Endothelial cell of umbilical vein (primary cell): ENCODE measurements around the gene ATXN7L1. TPM values are rescaled to one million over a fixed set of nuclear protein-coding genes. Genes with fewer than 3 reads are reported as not detected.

Experiments
- BruUV-seq: library from RNA; stranded (reverse); fragments of 400-500 nt; replicated peaks from 2 replicates; lab custom pipeline; 2021; lab: Mats Ljungman, UMichigan
- CTCF ChIA-PET: fragments of 300-600, 350-600 bp; sonication (Branson Sonifier 250); formaldehyde crosslinking; loops from one replicate; lab custom pipeline; 2021; ENCODE audit warnings: antibody characterized with exemption, inconsistent platforms; lab: Charles Lee
- POLR2A ChIA-PET: fragments of 300-600, 350-600 bp; sonication (Branson Sonifier 250); formaldehyde crosslinking; loops from one replicate; lab custom pipeline; 2021; ENCODE audit warnings: antibody characterized with exemption, inconsistent platforms; lab: Charles Lee
- DNase-seq: peaks from one replicate; pipeline ENCODE4 v3.0.0-alpha.2; 2011; ENCODE audit warnings: low read depth, low spot score
- FAIRE-seq: peaks from 2 replicates; lab custom pipeline; 2011; peaks lifted over from hg19 to GRCh38; lab: Jason Lieb, UNC
- H2AFZ ChIP-seq: 2 replicates; pipeline ENCODE4 v1.6.0; 2012; ENCODE audit warnings: low read depth, low read length, control low read depth, inconsistent platforms
- H3K27ac ChIP-seq: 2 replicates; pipeline ENCODE4 v1.5.1; 2011; ENCODE audit warnings: low read depth, mild to moderate bottlenecking, control low read depth, low read length, moderate library complexity; ENCODE audit not compliant: insufficient read depth
- H3K27me3 ChIP-seq, 2 experiments: 2 replicates each; pipeline versions ENCODE4 v1.6.0 to v1.6.1; 2011; ENCODE audit warnings: low read length in 2 of 2, mixed read lengths in 1 of 2; ENCODE audit not compliant: control insufficient read depth in 2 of 2, insufficient read depth in 2 of 2
- H3K36me3 ChIP-seq, 2 experiments: 2 replicates in 1 of 2; 3 replicates in 1 of 2; pipeline ENCODE4 v1.5.1; 2011; ENCODE audit warnings: low read length in 2 of 2, mild to moderate bottlenecking in 1 of 2, moderate library complexity in 1 of 2; ENCODE audit not compliant: control insufficient read depth in 2 of 2, insufficient read depth in 2 of 2; ENCODE audit errors: extremely low read depth in 1 of 2
- H3K4me1 ChIP-seq: 3 replicates; pipeline ENCODE4 v1.5.1; 2011; ENCODE audit warnings: mild to moderate bottlenecking, low read length; ENCODE audit not compliant: control insufficient read depth, insufficient read depth; ENCODE audit errors: extremely low read depth
- H3K4me2 ChIP-seq: 2 replicates; pipeline ENCODE4 v1.6.1; 2011; ENCODE audit warnings: low read length, control low read depth, mixed read lengths; ENCODE audit not compliant: insufficient read depth
- H3K4me3 ChIP-seq, 3 experiments: fragments of 200-600 bp in 1 of 3; sonication (generic), shearing (Covaris generic) in 1 of 3; replicated peaks in 1 of 3; 2 replicates each; pipeline ENCODE4 v1.5.1; 2011 to 2016; ENCODE audit warnings: control low read depth in 3 of 3, low read length in 3 of 3, mild to moderate bottlenecking in 2 of 3, inconsistent platforms in 1 of 3, low read depth in 1 of 3, moderate library complexity in 1 of 3; ENCODE audit not compliant: insufficient read depth in 1 of 3
- H3K79me2 ChIP-seq: 2 replicates; pipeline ENCODE4 v1.6.0; 2012; ENCODE audit warnings: low read length, inconsistent platforms; ENCODE audit not compliant: control insufficient read depth, insufficient read depth
- H3K9ac ChIP-seq: replicated peaks from 2 replicates; pipeline ENCODE3; 2011; ENCODE audit warnings: low read length, control low read depth; ENCODE audit not compliant: insufficient read depth; ENCODE audit errors: extremely low read depth
- H3K9me1 ChIP-seq: replicated peaks from 3 replicates; pipeline ENCODE4 v1.6.0; 2011; ENCODE audit warnings: mild to moderate bottlenecking, low read length; ENCODE audit not compliant: control insufficient read depth, insufficient read depth; ENCODE audit errors: extremely low read depth
- H3K9me3 ChIP-seq: replicated peaks from 2 replicates; pipeline ENCODE4 v1.5.1; 2012; ENCODE audit warnings: low read length, inconsistent platforms; ENCODE audit not compliant: control insufficient read depth, insufficient read depth
- H4K20me1 ChIP-seq: replicated peaks from 2 replicates; pipeline ENCODE3; 2011; ENCODE audit warnings: mild to moderate bottlenecking, low read length; ENCODE audit not compliant: control insufficient read depth, insufficient read depth; ENCODE audit errors: extremely low read depth
- CTCF ChIP-seq, 2 donors: IDR thresholded peaks; 1 replicate in 1 of 2; 2 replicates in 1 of 2; pipeline ENCODE4 v1.5.1; 2011; ENCODE audit warnings: low read length in 2 of 2, mild to moderate bottlenecking in 2 of 2, moderate library complexity in 2 of 2, control low read depth in 1 of 2, inconsistent platforms in 1 of 2, low read depth in 1 of 2; ENCODE audit not compliant: insufficient read depth in 1 of 2; ENCODE audit errors: extremely low read depth in 1 of 2
- EZH2 ChIP-seq: IDR thresholded peaks from 2 replicates; pipeline ENCODE4 v1.6.1; 2012; ENCODE audit warnings: borderline replicate concordance, low read depth, mild to moderate bottlenecking, moderate library complexity, low read length, inconsistent platforms; ENCODE audit not compliant: severe bottlenecking
- FOS ChIP-seq: IDR thresholded peaks from 2 replicates; pipeline ENCODE4 v1.6.1; 2011; ENCODE audit warnings: mild to moderate bottlenecking, low read length, moderate library complexity, borderline replicate concordance; ENCODE audit not compliant: insufficient read depth
- GATA2 ChIP-seq: IDR thresholded peaks from 2 replicates; pipeline ENCODE4 v1.7.0; 2011; ENCODE audit warnings: low read depth, mild to moderate bottlenecking, moderate library complexity, mixed read lengths, low read length; ENCODE audit not compliant: insufficient read length, insufficient read depth
- JUN ChIP-seq: IDR thresholded peaks from 2 replicates; pipeline ENCODE4 v1.6.1; 2011; ENCODE audit warnings: borderline replicate concordance, low read depth; ENCODE audit not compliant: insufficient read length, insufficient read depth
- MYC ChIP-seq: IDR thresholded peaks from one replicate; pipeline ENCODE4 v1.6.1; 2011; ENCODE audit warnings: mild to moderate bottlenecking, low read depth, low read length
- POLR2A ChIP-seq: IDR thresholded peaks from 2 replicates; pipeline ENCODE4 v1.6.1; 2012; ENCODE audit warnings: low read depth, mild to moderate bottlenecking, control low read depth, low read length
- POLR2AphosphoS5 ChIP-seq: IDR thresholded peaks from 2 replicates; pipeline ENCODE4 v1.6.1; 2012; ENCODE audit warnings: low read depth, mild to moderate bottlenecking, control low read depth, low read length, moderate library complexity; ENCODE audit not compliant: insufficient read depth
- dilution Hi-C: fragments of 300-500 bp; cut with MboI; formaldehyde crosslinking; loops from one replicate; pipeline ENCODE4 v1.15.0; 2019; ENCODE audit warnings: low sequenced_read_pairs; ENCODE audit not compliant: extremely low pct_ligation_motif_present
- intact Hi-C: fragments of 100-400 bp; cut with micrococcal nuclease; formaldehyde crosslinking; loops from one replicate; pipeline ENCODE4 v1.10.0; 2022
- polyA plus RNA-seq, 4 experiments: library from polyadenylated mRNA; depleted of rRNA in 3 of 4; stranded (reverse) in 3 of 4; unstranded in 1 of 4; fragments of >200 nt; gene quantifications; 2 replicates each; pipeline versions ENCODE4 v1.2.1 to v1.2.3, GENCODE V29; 2011 to 2012; ENCODE audit warnings: missing spikeins in 1 of 4
- total RNA-seq: library from RNA; stranded (reverse); gene quantifications from 2 replicates; pipeline ENCODE4 v1.2.3, GENCODE V29; 2021
- TF ChIP-seq, protein P1 (sequence below): IDR thresholded peaks from 2 replicates; pipeline ENCODE4 v1.6.1; 2011; ENCODE audit not compliant: insufficient read depth, insufficient read length

ATXN7L1 gene
- total and polyA plus RNA-seq, 2 donors (not counting 3 experiments of a cell fraction or from before 2014, with no cell fraction given) = 4.6 to 15.6 TPM

DNA sequence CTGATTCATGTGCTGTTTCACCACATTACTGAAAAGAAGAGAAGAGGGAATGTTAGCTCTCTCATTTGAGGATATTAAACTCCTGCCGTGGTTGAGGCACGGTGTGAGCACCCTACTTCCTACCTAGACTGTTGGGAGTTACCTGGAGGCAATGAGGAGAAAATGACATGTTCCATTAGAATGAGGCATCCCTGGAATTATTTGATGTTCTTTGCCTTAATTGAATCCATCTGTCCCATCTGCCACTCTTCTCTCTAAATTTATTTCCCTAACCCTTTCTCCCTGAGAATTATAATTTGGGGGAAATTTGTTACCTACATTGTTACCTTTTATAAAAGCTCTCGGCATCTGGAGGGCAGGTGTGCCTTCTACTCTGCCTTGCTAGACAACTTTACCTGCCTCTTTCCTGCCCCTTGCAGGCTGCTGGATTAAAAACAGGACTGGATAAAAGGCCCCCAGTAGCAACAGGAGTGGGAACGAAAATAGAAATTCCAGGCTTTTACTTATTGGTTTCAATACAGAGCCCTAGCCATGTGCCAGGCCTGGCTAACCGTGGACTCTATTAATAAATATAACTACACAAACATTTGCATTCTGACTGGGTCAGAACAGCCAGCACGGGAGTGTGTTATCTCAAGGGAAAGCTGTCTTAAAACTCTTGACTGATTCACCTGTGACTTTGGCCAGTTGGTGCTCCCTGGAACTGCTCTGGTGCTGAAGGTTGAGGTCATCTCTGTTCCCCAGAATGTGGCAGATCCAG, 4.4 kb upstream of the ATXN7L1 start:
- Histone ChIP-seq H3K79me2 (no peaks in the 10 kb centered on the region), H3K4me3 (no peak overlapping the region), H3K27ac (no peak overlapping the region), H3K9me3 (no peaks in the 10 kb centered on the region), H3K9ac (no peak overlapping the region), H3K4me1 (peaks cover 9% of the 10 kb centered on the region), H3K36me3 (no peaks in the 10 kb centered on the region), H2AFZ (no peak overlapping the region), H3K27me3 (no peaks in the 10 kb centered on the region), H4K20me1 (no peaks in the 10 kb centered on the region), H3K9me1 (no peaks in the 10 kb centered on the region), H3K4me2 (no peak overlapping the region)
- ChIA-PET CTCF (interaction anchor here (1.0 kb wide), 1 partner anchor 115 kb away, joined by 3 read pairs; no protein-coding TSS in a partner anchor), POLR2A (no interaction called here)
- dilution Hi-C loops (no loop called here), intact Hi-C loops (no loop called here)
- no TSS peak for BruUV-seq
- FAIRE-seq (no peak), DNase-seq (no peak)
- TF ChIP-seq JUN (no peak), CTCF (IDR thresholded peaks at IDR 0.05; ENCODE audit: extremely low read depth in 1 of 2, insufficient read depth in 1 of 2, low read depth in 1 of 2, low read length in 2 of 2) (no peak), POLR2AphosphoS5 (no peak), MYC (no peak), EZH2 (no peak), FOS (no peak), POLR2A (no peak), GATA2 (no peak)
- TF ChIP-seq, protein P1, sequence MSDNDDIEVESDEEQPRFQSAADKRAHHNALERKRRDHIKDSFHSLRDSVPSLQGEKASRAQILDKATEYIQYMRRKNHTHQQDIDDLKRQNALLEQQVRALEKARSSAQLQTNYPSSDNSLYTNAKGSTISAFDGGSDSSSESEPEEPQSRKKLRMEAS = no peak
